A673 (cell line): ENCODE data around the gene LYPD5.

Experiments
- CTCF ChIP-seq: fragments of 300-800, 200-600 bp; sonication (generic); conservative IDR thresholded peaks from 2 replicates; pipeline ENCODE4 v1.5.1; 2017; ENCODE audit warnings: low read depth, mild to moderate bottlenecking, antibody characterized with exemption, low read length, moderate library complexity, mixed read lengths
- EZH2 ChIP-seq: fragments of 200-600 bp; sonication (generic); IDR thresholded peaks from 2 replicates; pipeline ENCODE4 v1.6.1; 2017; ENCODE audit warnings: borderline replicate concordance, low read depth, mild to moderate bottlenecking, mixed read lengths, antibody characterized with exemption, low read length; ENCODE audit not compliant: poor library complexity, severe bottlenecking

DNA sequence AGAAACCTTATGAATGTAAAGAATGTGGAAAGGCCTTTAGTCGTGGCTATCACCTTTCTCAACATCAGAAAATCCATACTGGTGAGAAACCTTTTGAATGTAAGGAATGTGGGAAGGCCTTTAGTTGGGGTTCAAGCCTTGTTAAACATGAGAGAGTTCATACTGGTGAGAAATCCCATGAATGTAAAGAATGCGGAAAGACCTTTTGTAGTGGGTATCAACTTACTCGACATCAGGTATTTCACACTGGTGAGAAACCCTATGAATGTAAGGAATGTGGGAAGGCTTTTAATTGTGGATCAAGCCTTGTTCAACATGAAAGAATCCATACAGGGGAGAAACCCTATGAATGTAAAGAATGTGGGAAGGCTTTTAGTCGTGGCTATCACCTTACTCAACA, 45.6 kb upstream of the LYPD5 start:
- no peak for TF ChIP-seq CTCF
- no peak for TF ChIP-seq EZH2
